ENCODE measurements around the gene CDNF. TPM values are rescaled to one million over a fixed set of nuclear protein-coding genes. Genes with fewer than 3 reads are reported as not detected.

Gene CDNF
- total RNA-seq, 2 donors from 2014 or later: 15.8 to 18.4 TPM

- Histone ChIP-seq H3K27me3 (replicated peaks; ENCODE audit: insufficient read depth) (no peaks in the 10 kb centered on the region), H3K9me3 (no peaks in the 10 kb centered on the region), H3K4me1 (replicated peaks) (no peaks in the 10 kb centered on the region), H3K36me3 (no peaks in the 10 kb centered on the region), H3K4me3 (peak overlapping the region; percentile 97), H3K27ac (peak overlapping the region; percentile 97 to 98)
- DNase-seq (ENCODE audit: low spot score): peak; percentile 15
- TF ChIP-seq POLR2A (IDR thresholded peaks at IDR 0.05) (no peak), POLR2AphosphoS5 (IDR thresholded peaks at IDR 0.05) (no peak)
- TF ChIP-seq, protein P1, sequence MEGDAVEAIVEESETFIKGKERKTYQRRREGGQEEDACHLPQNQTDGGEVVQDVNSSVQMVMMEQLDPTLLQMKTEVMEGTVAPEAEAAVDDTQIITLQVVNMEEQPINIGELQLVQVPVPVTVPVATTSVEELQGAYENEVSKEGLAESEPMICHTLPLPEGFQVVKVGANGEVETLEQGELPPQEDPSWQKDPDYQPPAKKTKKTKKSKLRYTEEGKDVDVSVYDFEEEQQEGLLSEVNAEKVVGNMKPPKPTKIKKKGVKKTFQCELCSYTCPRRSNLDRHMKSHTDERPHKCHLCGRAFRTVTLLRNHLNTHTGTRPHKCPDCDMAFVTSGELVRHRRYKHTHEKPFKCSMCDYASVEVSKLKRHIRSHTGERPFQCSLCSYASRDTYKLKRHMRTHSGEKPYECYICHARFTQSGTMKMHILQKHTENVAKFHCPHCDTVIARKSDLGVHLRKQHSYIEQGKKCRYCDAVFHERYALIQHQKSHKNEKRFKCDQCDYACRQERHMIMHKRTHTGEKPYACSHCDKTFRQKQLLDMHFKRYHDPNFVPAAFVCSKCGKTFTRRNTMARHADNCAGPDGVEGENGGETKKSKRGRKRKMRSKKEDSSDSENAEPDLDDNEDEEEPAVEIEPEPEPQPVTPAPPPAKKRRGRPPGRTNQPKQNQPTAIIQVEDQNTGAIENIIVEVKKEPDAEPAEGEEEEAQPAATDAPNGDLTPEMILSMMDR (IDR thresholded peaks at IDR 0.05): no peak
- under 1% methylated on average over 58 of the region's 60 CpGs for WGBS
- intact Hi-C loops (cut with DNase I): loop anchor here (5.0 kb wide), 2 partner anchors 42 to 78 kb away; partner anchors contain the start of genes CDNF, HSPA14, MEIG1 and MSANTD7
These were observed 41.5 kb upstream of the CDNF start for GRCh38 chr10:14879124-14879927.

DNA sequence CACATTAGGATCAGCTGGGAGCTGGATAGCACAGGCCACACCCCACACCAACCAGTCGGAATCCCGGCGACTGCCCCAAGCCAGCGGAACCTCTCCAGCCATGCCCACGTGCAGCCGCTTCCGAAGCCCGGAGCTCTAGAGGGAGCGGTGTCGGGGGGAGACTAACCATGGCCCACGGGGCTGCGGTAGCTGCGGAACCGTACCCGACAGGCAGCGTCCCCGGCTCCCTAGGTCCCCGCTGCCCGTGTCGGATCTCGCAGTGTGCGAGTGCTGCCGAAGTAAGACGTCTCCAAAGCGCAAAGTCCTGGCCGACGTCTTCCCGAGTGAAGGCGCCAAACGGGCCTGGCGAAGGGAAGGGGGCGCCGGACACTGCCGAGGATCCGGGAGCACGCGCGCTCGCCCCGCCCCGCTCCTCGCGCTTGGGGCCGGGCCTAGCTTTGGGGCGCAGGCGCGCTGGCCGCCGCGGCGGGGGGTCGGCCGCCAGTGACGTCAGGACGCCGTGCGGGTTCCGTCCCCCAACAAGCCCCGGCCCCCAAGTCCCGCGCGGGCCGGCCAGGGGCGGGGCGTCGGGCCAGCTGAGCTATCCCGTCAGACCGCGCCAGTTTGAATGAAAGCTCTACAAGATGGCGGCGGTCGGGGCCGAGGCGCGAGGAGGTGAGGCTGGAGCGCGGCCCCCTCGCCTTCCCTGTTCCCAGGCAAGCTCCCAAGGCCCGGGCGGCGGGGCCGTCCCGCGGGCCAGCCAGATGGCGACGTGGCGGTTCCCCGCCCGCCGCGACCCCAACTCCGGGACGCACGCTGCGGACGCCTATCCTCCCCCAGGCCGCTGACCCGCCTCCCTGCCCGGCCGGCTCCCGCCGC, 40.7 kb upstream of the CDNF start, which contains the start of gene SUV39H2:
SUV39H2 (plus strand) TSS at position 601 of the 858 bp plus-strand sequence; CDS start at position 624, 23 bp downstream.
- WGBS: under 1% methylated on average over 70 of the region's 102 CpGs

GRCh38 chr10:14876764-14877163, 38.9 kb upstream of the CDNF start:
- WGBS: 92% methylated on average over 9 of the region's 9 CpGs
- no peak for DNase-seq (ENCODE audit: low spot score)
- Histone ChIP-seq H3K27ac (no peak overlapping the region), H3K36me3 (no peaks in the 10 kb centered on the region), H3K27me3 (replicated peaks; ENCODE audit: insufficient read depth) (no peaks in the 10 kb centered on the region), H3K4me1 (replicated peaks) (no peaks in the 10 kb centered on the region), H3K4me3 (no peak overlapping the region), H3K9me3 (no peaks in the 10 kb centered on the region)
- TF ChIP-seq POLR2A (IDR thresholded peaks at IDR 0.05): no peak
- intact Hi-C loops (cut with DNase I): loop anchor here (5.0 kb wide), 2 partner anchors 39 to 81 kb away; partner anchors contain the start of genes CDNF, HSPA14, MEIG1 and MSANTD7

More for the DNA sequence above, 40.7 kb upstream of the CDNF start, which contains the start of gene SUV39H2:
- H3K27me3 ChIP-seq (replicated peaks; ENCODE audit: insufficient read depth): no peaks in the 10 kb centered on the region
- peak within 1 kb of the TSS; percentile 97 to 98 for H3K27ac ChIP-seq
- H3K4me3 ChIP-seq: peak within 1 kb of the TSS; percentile 97
- H3K4me1 ChIP-seq (replicated peaks): no peaks in the 10 kb centered on the region
- DNase-seq (ENCODE audit: low spot score): peak; percentile 96
- H3K36me3 ChIP-seq: no peaks in the 10 kb centered on the region
- TF ChIP-seq POLR2A (IDR thresholded peaks at IDR 0.05): peak; percentile 80
- TF ChIP-seq, protein P1 (IDR thresholded peaks at IDR 0.05): peak in 2 of 4 experiments; percentile 32
- peak; percentile 67 for TF ChIP-seq POLR2AphosphoS5 (IDR thresholded peaks at IDR 0.05)
- H3K9me3 ChIP-seq: no peaks in the 10 kb centered on the region
- intact Hi-C loops (cut with DNase I): loop anchor here (5.0 kb wide), 2 partner anchors 41 to 79 kb away; partner anchors contain the start of genes CDNF, HSPA14, MEIG1 and MSANTD7

DNA sequence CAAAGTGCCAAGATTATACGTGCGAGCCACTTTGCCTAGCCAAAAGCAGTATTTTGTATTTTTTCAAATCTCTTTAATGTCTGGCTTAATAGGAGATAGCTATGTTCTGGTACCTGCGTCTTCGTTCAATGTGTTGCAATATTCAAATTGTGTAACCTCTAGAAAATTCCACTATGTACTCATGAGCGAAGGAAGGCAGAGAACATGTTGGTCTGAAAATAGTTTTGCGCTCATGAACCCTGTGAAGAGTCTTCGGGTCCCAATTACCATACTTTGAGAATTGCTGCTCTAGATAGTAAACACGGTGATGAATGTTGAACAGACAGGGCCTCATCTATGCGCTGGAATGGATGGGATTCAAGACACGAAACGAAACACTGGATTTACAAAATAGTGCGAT, 38.1 kb upstream of the CDNF start:
- no peak for TF ChIP-seq POLR2A (IDR thresholded peaks at IDR 0.05)
- TF ChIP-seq POLR2AphosphoS5 (IDR thresholded peaks at IDR 0.05): no peak
- TF ChIP-seq, protein P1 (IDR thresholded peaks at IDR 0.05): no peak
- no peaks in the 10 kb centered on the region for H3K36me3 ChIP-seq
- no peak for DNase-seq (ENCODE audit: low spot score)
- H3K4me1 ChIP-seq (replicated peaks): no peaks in the 10 kb centered on the region
- intact Hi-C loops (cut with DNase I): loop anchor here (5.0 kb wide), 2 partner anchors 39 to 81 kb away; partner anchors contain the start of genes CDNF, HSPA14, MEIG1 and MSANTD7
- H3K9me3 ChIP-seq: no peaks in the 10 kb centered on the region
- H3K27me3 ChIP-seq (replicated peaks; ENCODE audit: insufficient read depth): no peaks in the 10 kb centered on the region
- H3K27ac ChIP-seq: no peak overlapping the region
- no peak overlapping the region for H3K4me3 ChIP-seq
- 93% methylated on average over 12 of the region's 12 CpGs for WGBS
